RKO (cell line): ENCODE data around the gene STRAP.

Source experiments
- DNase-seq: peaks from one replicate; pipeline ENCODE4 v3.0.0-alpha.2; 2016; ENCODE audit warnings: low spot score

STRAP gene

GRCh38 chr12:15882118-15882971, at the start of gene STRAP:
STRAP (plus strand) TSS chr12:15882387; CDS start chr12:15882708, 321 bp downstream.
- peak; percentile 98 for DNase-seq

DNA sequence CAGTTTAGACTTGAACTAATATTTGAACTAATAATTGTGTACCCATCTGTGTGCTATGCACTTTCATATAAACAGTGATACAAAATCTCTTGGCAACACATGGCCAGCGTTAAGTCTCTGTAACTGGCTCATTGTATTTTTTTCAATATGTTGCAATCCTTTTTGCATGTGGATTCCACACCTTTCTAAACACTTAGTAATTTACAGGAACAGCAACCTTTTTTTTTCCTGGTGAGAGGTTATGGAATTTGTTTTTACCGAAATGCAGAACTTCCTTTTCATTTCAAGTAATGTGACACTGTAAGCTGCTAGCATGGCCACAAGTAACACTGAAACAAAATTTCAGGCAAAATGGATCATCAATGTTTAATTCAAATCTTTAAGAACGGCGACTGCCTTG, 47.6 kb upstream of the STRAP start:
- no peak for DNase-seq

DNA sequence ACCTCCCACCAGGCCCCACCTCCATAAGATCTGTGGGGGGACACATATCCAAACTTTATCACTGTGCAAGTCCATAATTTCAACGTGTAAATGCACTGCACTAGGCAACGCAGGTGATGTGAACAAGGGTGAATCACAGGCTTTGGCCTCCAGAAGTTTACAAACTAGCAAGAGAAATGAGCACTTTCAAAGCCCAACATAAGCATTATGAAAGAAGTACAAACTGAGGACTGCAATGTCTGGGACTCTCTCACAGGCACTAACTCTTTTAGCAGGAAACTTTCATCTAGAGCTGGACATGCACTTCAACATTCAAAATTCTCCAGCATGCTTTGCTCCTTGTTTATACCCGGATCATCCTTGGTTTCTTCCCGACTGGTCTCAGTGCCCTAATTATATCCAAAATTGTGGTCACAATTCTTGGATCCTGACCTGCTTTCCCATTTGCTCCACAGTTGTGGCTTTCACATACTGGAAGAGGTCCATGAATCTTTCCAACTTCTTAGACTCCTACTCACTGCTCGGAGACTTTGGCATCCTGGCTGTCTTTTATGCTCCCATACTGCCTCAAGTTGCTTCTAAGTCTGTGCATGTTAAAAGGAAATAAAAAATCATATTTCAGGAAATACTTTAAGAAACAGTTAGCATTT, 44.9 kb upstream of the STRAP start:
- no peak for DNase-seq

- no peak for DNase-seq
These were observed 43.1 kb upstream of the STRAP start for GRCh38 chr12:15839041-15839440.

DNA sequence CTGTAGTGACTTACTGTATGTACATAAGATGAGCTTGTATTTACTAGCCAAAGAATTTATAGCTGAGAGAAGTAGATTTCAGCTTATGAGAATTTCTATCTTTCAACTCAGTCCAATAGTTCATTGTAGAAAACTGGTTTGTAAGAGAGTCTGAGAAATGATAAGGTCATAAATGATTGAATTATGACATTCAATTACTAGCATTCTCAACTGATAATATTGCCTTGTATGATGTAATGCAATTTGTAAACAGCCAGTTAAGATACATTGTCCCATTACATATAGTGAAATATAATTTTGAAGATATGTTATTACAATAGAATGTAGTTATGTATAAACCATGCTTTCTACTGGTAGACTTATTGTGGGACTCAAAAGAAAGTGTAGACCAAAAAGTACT, 42.5 kb upstream of the STRAP start:
- DNase-seq: no peak

DNA sequence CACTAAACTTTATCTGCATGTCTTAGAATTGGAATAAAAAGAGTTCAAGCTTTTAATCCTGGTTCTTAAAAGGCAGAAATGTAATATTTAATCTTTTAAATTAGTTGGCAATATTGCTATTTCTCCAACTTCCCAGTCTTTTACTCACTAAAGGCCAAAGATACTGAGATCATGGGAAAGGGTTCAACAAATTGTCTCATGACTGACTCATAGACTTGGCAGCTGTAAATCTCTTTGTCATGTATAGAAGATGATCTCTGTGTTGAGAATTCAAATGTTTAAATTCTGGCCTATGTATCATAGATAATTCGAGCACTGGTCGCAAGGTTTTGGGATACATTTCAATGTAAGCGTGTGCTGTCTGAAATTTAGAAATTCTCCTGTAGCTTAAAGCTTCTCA, 40.1 kb upstream of the STRAP start:
- DNase-seq: peak; percentile 27

DNA sequence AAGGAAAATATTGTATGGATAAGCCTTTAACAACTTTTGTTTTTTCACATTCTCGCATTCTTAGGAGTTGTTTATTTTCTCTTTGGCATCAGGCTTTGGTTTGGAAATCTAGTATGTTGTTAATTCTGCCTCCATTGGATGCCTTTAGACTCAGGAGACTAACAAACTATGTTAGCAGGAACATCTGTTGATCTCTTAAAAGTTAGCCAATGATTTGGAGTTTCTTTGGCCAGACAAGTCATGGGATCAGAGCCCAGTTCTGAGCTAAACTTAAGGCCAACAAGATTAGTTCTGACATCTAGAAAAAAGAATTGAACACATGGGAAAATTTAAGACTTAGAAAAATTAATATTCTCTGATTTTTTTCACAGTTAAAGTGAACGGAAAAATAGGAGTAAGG, 35.3 kb upstream of the STRAP start:
- no peak for DNase-seq

GRCh38 chr12:15848606-15849005, 33.6 kb upstream of the STRAP start:
- no peak for DNase-seq

- no peak for DNase-seq
These were observed 31.1 kb upstream of the STRAP start for GRCh38 chr12:15851045-15851620.

GRCh38 chr12:15851919-15852318, 30.3 kb upstream of the STRAP start:
- DNase-seq: no peak

- no peak for DNase-seq
These were observed 29.8 kb upstream of the STRAP start for GRCh38 chr12:15852383-15852782.

DNA sequence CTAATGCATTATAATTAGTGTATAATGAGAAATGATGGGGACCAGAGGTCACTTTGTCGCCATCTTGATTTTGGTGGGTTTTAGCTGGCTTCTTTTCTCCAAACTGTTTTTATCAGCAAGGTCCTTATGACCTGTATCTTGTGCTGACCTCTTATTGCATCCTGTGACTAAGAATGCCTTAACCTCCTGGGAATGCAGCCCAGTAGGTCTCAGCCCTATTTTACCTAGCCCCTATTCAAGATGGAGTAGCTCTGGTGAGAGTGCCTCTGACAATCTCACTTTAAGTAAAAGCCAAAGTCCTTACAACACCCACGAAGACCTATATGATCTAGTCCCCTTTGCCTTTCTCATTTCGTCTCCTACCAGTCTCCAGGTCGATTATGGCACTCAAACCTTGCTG, 28.3 kb upstream of the STRAP start:
- DNase-seq: no peak

- no peak for DNase-seq
These were observed 27.3 kb upstream of the STRAP start for GRCh38 chr12:15854916-15855315.

DNA sequence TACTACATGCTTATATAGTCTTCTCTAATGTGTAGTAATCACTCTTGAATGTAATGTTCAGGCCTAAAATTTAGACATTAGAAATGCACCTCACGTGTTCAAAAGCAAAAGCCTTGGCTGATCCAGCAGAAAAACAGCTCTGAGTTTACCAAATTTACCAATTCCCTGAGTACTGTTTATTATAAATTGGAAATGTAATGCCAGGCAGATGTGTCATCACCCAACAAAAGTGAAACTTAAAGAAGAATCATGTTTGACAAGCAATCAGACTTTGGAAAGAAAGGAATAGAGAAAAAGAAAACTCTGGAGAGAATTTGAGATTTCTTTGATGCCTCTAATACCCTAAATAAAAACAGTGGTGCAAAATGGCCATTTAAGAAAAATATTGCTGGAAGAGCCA, 26.5 kb upstream of the STRAP start:
- no peak for DNase-seq

DNA sequence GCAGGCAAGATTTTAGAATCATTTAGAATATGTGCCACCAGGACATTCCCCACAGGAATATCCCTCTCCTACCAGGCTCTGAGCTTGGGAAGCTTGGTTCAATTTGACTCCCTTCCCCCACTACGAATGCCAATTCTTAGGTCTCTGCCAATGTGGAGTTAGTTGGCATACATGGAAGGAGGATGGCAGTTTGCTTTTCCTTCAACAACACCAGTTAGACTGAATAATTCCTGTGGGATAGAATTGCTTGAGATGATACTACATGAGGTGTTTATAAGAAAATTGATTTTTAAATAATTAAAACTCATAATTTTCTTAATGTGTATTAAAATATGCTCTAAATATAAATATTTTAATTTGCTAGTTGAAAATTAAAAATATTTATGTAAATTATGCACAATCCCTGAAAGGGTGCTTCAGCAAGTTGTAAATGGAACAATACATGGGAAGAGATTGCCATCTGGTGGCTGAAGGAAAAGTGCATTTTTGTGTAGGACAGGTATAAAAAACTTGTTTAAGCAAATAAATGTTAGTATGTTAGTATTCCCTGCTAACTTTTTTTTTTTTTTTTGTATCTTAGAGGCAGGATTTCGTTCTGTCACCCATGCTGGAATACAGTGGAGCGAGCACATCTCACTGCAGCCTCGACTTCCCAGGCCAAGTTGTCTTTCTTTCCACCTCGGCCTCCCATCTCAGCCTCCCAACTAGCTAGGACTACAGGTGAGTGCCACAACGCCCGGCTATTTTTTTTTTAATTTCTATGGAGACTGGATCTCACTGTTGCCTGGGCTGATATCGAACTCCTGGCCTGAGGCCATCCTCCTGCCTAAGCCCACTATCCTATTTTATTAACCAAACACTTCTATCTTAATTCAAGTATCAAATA, 25.8 kb upstream of the STRAP start:
- DNase-seq: peak; percentile 68

DNA sequence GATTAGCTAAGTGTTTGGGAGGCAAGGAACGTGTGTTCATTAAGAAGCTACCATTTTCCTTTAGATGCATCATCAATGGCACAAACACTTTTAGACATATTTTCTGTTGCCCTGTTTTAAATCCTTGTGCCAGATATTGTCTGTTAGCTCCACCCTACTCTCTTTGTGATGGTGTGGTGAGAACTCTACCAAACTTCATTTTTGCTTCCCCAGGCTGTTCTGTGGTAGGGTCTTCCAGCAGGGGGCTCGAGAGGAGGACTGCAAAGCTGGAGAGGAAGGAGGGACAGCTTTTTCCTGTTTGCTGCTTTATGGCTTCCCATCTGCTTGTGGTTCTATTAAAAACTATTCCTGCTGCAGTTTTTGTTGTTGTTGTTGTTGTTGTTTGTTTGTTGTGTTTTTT, 23.8 kb upstream of the STRAP start:
- no peak for DNase-seq

DNA sequence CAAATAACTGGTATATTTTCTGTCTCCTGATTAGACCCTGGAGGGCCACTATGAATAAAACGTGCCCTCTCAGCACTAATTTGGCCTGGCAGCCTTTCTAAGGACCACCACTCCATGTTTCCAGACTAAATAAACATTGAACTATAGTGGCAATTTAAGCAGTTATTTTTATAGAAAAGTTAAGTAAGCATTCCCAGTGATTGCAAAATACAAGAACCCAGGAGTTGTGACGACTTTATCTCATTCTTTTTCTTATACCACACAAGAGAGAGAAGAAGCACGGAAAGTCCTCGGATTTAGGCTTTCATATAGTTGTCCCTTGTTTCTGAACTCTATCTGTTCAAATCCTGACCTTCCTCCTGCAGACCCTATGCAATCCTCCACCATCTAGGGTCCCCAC, 23.1 kb upstream of the STRAP start:
- no peak for DNase-seq

- DNase-seq: no peak
These were observed 20.8 kb upstream of the STRAP start for GRCh38 chr12:15861404-15861803.

DNA sequence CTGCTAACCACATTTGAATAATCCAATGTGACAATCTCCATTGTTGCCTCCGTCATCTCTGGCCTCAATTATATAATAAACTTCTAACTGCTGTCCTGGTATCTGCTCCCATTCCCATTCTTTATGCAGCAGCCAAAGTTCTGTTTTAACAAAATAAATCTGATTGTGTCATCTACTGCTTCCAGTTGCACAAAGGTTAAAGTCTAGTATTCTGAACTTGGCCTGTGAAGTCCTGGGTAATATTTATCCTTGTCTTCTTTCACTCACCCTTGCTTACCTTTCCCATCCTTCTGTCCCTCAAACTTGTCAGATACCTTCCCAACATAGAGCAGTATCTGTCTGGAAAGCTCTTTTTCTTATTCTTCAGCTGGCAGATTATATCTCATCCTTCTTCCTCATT, 19.3 kb upstream of the STRAP start:
- DNase-seq: no peak

- DNase-seq: no peak
These were observed 18.8 kb upstream of the STRAP start for GRCh38 chr12:15863372-15863771.

DNA sequence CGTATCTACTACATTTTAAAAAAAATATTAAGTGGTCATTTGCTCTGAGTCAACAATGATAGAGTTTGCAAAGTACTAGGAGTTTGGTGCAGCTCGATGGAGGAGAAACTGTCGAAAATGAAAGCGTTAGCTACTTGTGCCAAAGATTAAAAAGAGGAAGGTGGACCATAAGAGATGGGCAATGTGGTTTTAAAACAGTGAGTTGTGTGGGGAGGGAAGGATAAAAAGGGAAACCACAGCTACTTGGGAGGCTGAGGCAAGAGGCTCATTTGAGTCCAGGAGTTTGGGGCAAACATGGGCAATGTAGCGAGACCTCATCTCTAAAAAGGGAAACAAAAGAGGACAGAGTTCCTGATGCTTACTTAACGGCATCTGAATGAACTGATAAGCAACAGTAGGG, 18.2 kb upstream of the STRAP start:
- no peak for DNase-seq

GRCh38 chr12:15868186-15868585, 14.0 kb upstream of the STRAP start:
- DNase-seq: no peak
